Measurements from ENCODE around the gene CPM. TPM values are rescaled to one million over a fixed set of nuclear protein-coding genes. Genes with fewer than 3 reads are reported as not detected.
"Not testable (repeated sequence)": the region's sequence is repeated elsewhere in the genome, so short reads cannot be mapped to it uniquely, and the experiment has no call there.

CPM gene
- total RNA-seq, 5 donors from 2014 or later (not counting 1 experiment from before 2014, with no cell fraction given), result 1.6 to 2.7 (median 2.1) TPM

GRCh38 chr12:68803948-68804656 is 128.9 kb downstream of the CPM start:
- Histone ChIP-seq H3K9me3 (no peaks in the 10 kb centered on the region), H3K4me3 (ENCODE audit: control insufficient read depth in 1 of 2, extremely low read depth in 1 of 2, low read length in 1 of 2) (no peak overlapping the region), H3K4me1 (ENCODE audit: control insufficient read depth in 1 of 2, extremely low read depth in 1 of 2, insufficient read depth in 2 of 2, low read length in 2 of 2) (peaks cover 0 to 10% of the 10 kb centered on the region in 2 experiments), H3K36me3 (ENCODE audit: control insufficient read depth in 2 of 2, extremely low read depth in 1 of 2, insufficient read depth in 1 of 2, low read length in 1 of 2) (no peaks in the 10 kb centered on the region), H3K27ac (ENCODE audit: low read length) (no peak overlapping the region), H3K27me3 (replicated peaks in 1 of 2; ENCODE audit: control insufficient read depth in 2 of 2, extremely low read depth in 1 of 2, insufficient read depth in 2 of 2, low read length in 1 of 2) (no peaks in the 10 kb centered on the region)
- no peak for DNase-seq
- CTCF ChIA-PET, result no interaction called here
- peaks cover 5% of the 10 kb centered on the region for H3K36me3 Mint-ChIP-seq
- 50% methylated on average over 1 of the region's 5 CpGs for WGBS (ENCODE audit: insufficient coverage)
- no peak for ATAC-seq (replicated peaks in 1 of 4)
- no peak overlapping the region for H3K27ac Mint-ChIP-seq
- no peak overlapping the region for H3K4me3 Mint-ChIP-seq
- H3K4me1 Mint-ChIP-seq, result peaks cover 6 to 14% (median 10%) of the 10 kb centered on the region in 3 donors
- POLR2A ChIA-PET, result interaction anchor here in 1 of 2 donors (0.5 to 0.7 kb wide), 2 partner anchors 10 to 765 kb away, joined by 3 read pairs; no protein-coding TSS in a partner anchor
- no peaks in the 10 kb centered on the region for H3K9me3 Mint-ChIP-seq
- H3K27me3 Mint-ChIP-seq, result no peaks in the 10 kb centered on the region

- POLR2A ChIA-PET, result interaction anchor here (0.5 to 0.7 kb wide), 3 partner anchors 11 to 1924 kb away, joined by 3 to 4 read pairs (median 3); no protein-coding TSS in a partner anchor
- H3K4me3 Mint-ChIP-seq; H3K27me3 ChIP-seq (replicated peaks in 1 of 2; ENCODE audit: control insufficient read depth in 2 of 2, extremely low read depth in 1 of 2, insufficient read depth in 2 of 2, low read length in 1 of 2); H3K27ac Mint-ChIP-seq; ATAC-seq (replicated peaks in 1 of 4); DNase-seq; H3K9me3 ChIP-seq; H3K36me3 Mint-ChIP-seq; H3K4me3 ChIP-seq (ENCODE audit: control insufficient read depth in 1 of 2, extremely low read depth in 1 of 2, low read length in 1 of 2); CTCF ChIA-PET; H3K4me1 ChIP-seq (ENCODE audit: control insufficient read depth in 1 of 2, extremely low read depth in 1 of 2, insufficient read depth in 2 of 2, low read length in 2 of 2); H3K27me3 Mint-ChIP-seq; H3K27ac ChIP-seq (ENCODE audit: low read length); H3K36me3 ChIP-seq (ENCODE audit: control insufficient read depth in 2 of 2, extremely low read depth in 1 of 2, insufficient read depth in 1 of 2, low read length in 1 of 2); H3K9me3 Mint-ChIP-seq: not testable (repeated sequence)
- peaks cover 6 to 10% (median 7%) of the 10 kb centered on the region in 3 donors for H3K4me1 Mint-ChIP-seq
- WGBS (ENCODE audit: insufficient coverage), result 94% methylated on average over 12 of the region's 19 CpGs
Observed at GRCh38 chr12:68802911-68803651, 129.9 kb downstream of the CPM start.

DNA sequence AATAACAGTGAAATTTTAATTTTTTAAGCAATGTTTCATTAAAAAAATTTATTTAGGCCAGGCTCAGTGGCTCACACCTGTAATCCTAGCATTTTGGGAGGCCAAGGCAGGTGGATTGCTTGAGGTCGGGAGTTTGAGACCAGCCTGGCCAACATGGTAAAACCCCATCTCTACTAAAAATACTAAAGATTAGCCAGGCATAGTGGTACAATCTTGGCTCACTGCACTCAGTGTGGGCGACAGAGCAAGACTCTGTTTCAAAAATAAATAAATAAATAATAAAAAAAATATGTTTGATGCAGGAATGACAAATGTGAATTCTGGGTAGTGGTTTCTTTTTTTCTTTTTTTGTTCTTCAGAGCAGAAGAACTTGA is 130.6 kb downstream of the CPM start:
- H3K27ac ChIP-seq (ENCODE audit: low read length); H3K36me3 Mint-ChIP-seq; H3K9me3 ChIP-seq; H3K27ac Mint-ChIP-seq; H3K4me1 Mint-ChIP-seq; H3K27me3 ChIP-seq (replicated peaks in 1 of 2; ENCODE audit: control insufficient read depth in 2 of 2, extremely low read depth in 1 of 2, insufficient read depth in 2 of 2, low read length in 1 of 2); DNase-seq; CTCF ChIA-PET; H3K27me3 Mint-ChIP-seq; H3K36me3 ChIP-seq (ENCODE audit: control insufficient read depth in 2 of 2, extremely low read depth in 1 of 2, insufficient read depth in 1 of 2, low read length in 1 of 2); H3K4me1 ChIP-seq (ENCODE audit: control insufficient read depth in 1 of 2, extremely low read depth in 1 of 2, insufficient read depth in 2 of 2, low read length in 2 of 2); H3K4me3 ChIP-seq (ENCODE audit: control insufficient read depth in 1 of 2, extremely low read depth in 1 of 2, low read length in 1 of 2); ATAC-seq (replicated peaks in 1 of 4); H3K9me3 Mint-ChIP-seq; H3K4me3 Mint-ChIP-seq: not testable (repeated sequence)
- no CpG with 5 or more reads among the region's 2 CpGs for WGBS (ENCODE audit: insufficient coverage)
- POLR2A ChIA-PET, result interaction anchor here in 1 of 2 donors (0.7 kb wide), 1 partner anchor 1923 kb away, joined by 4 read pairs; no protein-coding TSS in a partner anchor

Other genes starting within 250 kb of the CPM start
- 10 to 100 TPM; 38.4 to 67.5 (median 50.7) TPM for gene NUP107, start 246.2 kb downstream of the CPM start, total RNA-seq
- gene SLC35E3, start 187.0 kb downstream of the CPM start, total RNA-seq, result 10 to 100 TPM in 2 of 5 donors, 1 to 10 TPM in 3; 6.4 to 10.8 (median 9.7) TPM
- gene MDM2, start 125.0 kb downstream of the CPM start, total RNA-seq, result 10 to 100 TPM; 75.3 to 96.6 (median 84.4) TPM